DND-41 (cell line): ENCODE measurements around the gene CALN1.

ENCODE experiments used
- ATAC-seq: fragments of 200-7000 bp; cut with Tn5 transposase; 3 replicates; pipeline ENCODE4 v1.9.1; 2021; ENCODE audit warnings: low read depth; ENCODE audit not compliant: insufficient read depth
- DNase-seq: peaks from one replicate; pipeline ENCODE4 v3.0.0-alpha.2; 2020
- H2AFZ ChIP-seq: 2 replicates; pipeline ENCODE4 v1.6.0; 2012; ENCODE audit warnings: low read depth, low read length
- H3K27ac ChIP-seq: 2 replicates; pipeline ENCODE4 v1.5.1; 2012; ENCODE audit warnings: low read length, inconsistent platforms
- H3K27me3 ChIP-seq: fragments of 200-600 bp; sonication (generic); 2 replicates; pipeline ENCODE4 v1.6.0; 2012; ENCODE audit warnings: low read length, mild to moderate bottlenecking, inconsistent platforms; ENCODE audit not compliant: insufficient read depth, poor library complexity
- H3K36me3 ChIP-seq: 2 replicates; pipeline ENCODE4 v1.5.1; 2012; ENCODE audit warnings: low read length, inconsistent platforms; ENCODE audit not compliant: insufficient read depth
- H3K4me1 ChIP-seq: 2 replicates; pipeline ENCODE4 v1.5.1; 2012; ENCODE audit warnings: mild to moderate bottlenecking, low read length; ENCODE audit not compliant: insufficient read depth
- H3K4me2 ChIP-seq: 2 replicates; pipeline ENCODE4 v1.6.0; 2012; ENCODE audit warnings: mild to moderate bottlenecking, moderate library complexity, low read length, inconsistent platforms; ENCODE audit not compliant: insufficient read depth
- H3K4me3 ChIP-seq, 2 experiments: fragments of 200-600 bp in 1 of 2; shearing (Covaris generic) in 1 of 2; 2 replicates each; pipeline ENCODE4 v1.5.1; 2012 to 2016; ENCODE audit warnings: inconsistent platforms in 2 of 2, low read length in 2 of 2, mild to moderate bottlenecking in 2 of 2, low read depth in 1 of 2, moderate library complexity in 1 of 2
- H3K79me2 ChIP-seq: 2 replicates; pipeline ENCODE4 v1.6.0; 2012; ENCODE audit warnings: low read length, inconsistent platforms; ENCODE audit not compliant: insufficient read depth
- H3K9ac ChIP-seq: 2 replicates; pipeline ENCODE4 v1.6.0; 2012; ENCODE audit warnings: low read depth, mild to moderate bottlenecking, inconsistent platforms, low read length, moderate library complexity
- H3K9me3 ChIP-seq: 2 replicates; pipeline ENCODE4 v1.5.1; 2012; ENCODE audit warnings: low read length, moderate library complexity, mild to moderate bottlenecking, inconsistent platforms; ENCODE audit not compliant: insufficient read depth, severe bottlenecking
- H4K20me1 ChIP-seq: 2 replicates; pipeline ENCODE4 v1.6.0; 2012; ENCODE audit warnings: low read length; ENCODE audit not compliant: insufficient read depth
- EZH2 ChIP-seq: IDR thresholded peaks from 3 replicates; pipeline ENCODE4 v1.6.1; 2012; ENCODE audit warnings: borderline replicate concordance, low read depth, mild to moderate bottlenecking, moderate library complexity, low read length, inconsistent platforms; ENCODE audit not compliant: severe bottlenecking
- TF ChIP-seq, protein P1 (sequence below): IDR thresholded peaks from 2 replicates; pipeline ENCODE4 v1.5.1; 2012; ENCODE audit warnings: borderline replicate concordance, low read length, moderate library complexity, mild to moderate bottlenecking; ENCODE audit not compliant: poor library complexity, severe bottlenecking; ENCODE audit errors: extremely low read depth

CALN1 gene

DNA sequence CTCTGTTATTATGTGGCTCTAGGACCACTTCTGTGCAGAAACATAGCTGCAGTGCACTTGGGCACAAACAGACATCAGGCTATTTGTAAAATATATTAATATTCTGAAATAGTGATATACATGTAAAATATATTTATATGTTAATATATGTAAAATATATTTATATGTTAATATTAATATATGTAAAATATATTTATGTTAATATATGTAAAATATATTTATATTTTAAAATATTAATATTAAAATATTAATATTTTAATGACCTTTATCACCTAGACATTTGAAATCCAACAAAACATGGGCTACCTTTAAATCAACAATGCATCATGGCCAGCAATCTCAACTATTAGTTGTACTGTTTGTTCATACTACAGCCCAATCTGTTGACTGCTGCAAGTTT, 347.2 kb downstream of the CALN1 start:
- ATAC-seq (no peak), DNase-seq (no peak)
- Histone ChIP-seq H3K27me3 (no peaks in the 10 kb centered on the region), H3K4me1 (peaks cover 8% of the 10 kb centered on the region), H3K79me2 (no peaks in the 10 kb centered on the region), H4K20me1 (no peaks in the 10 kb centered on the region), H3K27ac (no peak overlapping the region), H3K4me3 (no peak overlapping the region), H3K9me3 (peaks cover 10% of the 10 kb centered on the region), H3K4me2 (no peak overlapping the region), H3K36me3 (no peaks in the 10 kb centered on the region), H3K9ac (no peak overlapping the region), H2AFZ (no peak overlapping the region)
- TF ChIP-seq, protein P1, sequence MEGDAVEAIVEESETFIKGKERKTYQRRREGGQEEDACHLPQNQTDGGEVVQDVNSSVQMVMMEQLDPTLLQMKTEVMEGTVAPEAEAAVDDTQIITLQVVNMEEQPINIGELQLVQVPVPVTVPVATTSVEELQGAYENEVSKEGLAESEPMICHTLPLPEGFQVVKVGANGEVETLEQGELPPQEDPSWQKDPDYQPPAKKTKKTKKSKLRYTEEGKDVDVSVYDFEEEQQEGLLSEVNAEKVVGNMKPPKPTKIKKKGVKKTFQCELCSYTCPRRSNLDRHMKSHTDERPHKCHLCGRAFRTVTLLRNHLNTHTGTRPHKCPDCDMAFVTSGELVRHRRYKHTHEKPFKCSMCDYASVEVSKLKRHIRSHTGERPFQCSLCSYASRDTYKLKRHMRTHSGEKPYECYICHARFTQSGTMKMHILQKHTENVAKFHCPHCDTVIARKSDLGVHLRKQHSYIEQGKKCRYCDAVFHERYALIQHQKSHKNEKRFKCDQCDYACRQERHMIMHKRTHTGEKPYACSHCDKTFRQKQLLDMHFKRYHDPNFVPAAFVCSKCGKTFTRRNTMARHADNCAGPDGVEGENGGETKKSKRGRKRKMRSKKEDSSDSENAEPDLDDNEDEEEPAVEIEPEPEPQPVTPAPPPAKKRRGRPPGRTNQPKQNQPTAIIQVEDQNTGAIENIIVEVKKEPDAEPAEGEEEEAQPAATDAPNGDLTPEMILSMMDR, result no peak
- no peak for TF ChIP-seq EZH2

DNA sequence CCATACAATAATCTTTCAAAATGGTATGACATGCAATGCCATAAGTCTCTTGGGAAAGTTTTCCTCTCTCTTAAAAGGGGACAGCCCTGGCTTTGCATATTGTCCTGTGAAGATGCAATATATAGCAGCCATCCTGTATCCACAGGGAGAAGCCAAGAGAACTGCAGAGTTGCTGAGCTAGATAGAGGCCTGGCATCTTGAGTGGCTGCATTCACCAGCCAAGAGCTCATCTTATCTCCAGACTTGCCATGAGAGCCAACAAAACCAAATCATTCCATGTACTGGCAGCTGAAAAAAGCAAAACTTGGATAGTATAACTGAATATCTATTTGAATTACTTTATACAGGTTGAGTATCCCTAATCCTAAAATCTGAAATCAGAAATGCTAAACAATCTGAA, 348.8 kb downstream of the CALN1 start:
- no peaks in the 10 kb centered on the region for H3K79me2 ChIP-seq
- H3K9ac ChIP-seq, result no peak overlapping the region
- H3K4me3 ChIP-seq, result no peak overlapping the region
- ATAC-seq, result no peak
- no peak for DNase-seq
- H3K36me3 ChIP-seq, result no peaks in the 10 kb centered on the region
- no peak overlapping the region for H3K27ac ChIP-seq
- H3K27me3 ChIP-seq, result no peaks in the 10 kb centered on the region
- no peak for TF ChIP-seq EZH2
- TF ChIP-seq, protein P1, result no peak
- H2AFZ ChIP-seq, result no peak overlapping the region
- peaks cover 10% of the 10 kb centered on the region for H3K9me3 ChIP-seq
- no peaks in the 10 kb centered on the region for H4K20me1 ChIP-seq
- H3K4me1 ChIP-seq, result peaks cover 8% of the 10 kb centered on the region
- H3K4me2 ChIP-seq, result no peak overlapping the region

DNA sequence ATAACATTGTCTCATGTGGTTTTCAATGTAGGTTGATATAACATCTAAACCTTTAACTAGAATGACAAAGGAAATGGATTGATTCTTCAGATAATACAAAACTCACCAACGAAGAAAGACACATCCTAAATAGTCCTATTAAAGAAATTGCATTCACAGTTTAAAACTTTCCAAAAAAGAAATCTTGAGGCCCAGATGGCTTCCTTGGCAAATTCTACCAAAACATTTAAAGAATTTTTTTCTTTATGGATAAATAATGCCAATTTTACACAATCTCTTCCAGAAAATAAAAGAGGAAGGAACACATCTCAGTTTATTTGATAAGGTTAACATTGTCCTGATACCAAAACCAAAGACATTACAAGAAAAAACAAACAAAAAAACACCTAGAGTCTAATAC, 349.5 kb downstream of the CALN1 start:
- H3K79me2 ChIP-seq, result no peaks in the 10 kb centered on the region
- no peak for ATAC-seq
- H3K4me1 ChIP-seq, result peaks cover 8% of the 10 kb centered on the region
- no peak overlapping the region for H2AFZ ChIP-seq
- peaks cover 10% of the 10 kb centered on the region for H3K9me3 ChIP-seq
- H3K27me3 ChIP-seq, result no peaks in the 10 kb centered on the region
- H3K27ac ChIP-seq, result no peak overlapping the region
- TF ChIP-seq, protein P1, result no peak
- TF ChIP-seq EZH2, result no peak
- DNase-seq, result no peak
- no peaks in the 10 kb centered on the region for H4K20me1 ChIP-seq
- no peak overlapping the region for H3K4me2 ChIP-seq
- H3K36me3 ChIP-seq, result no peaks in the 10 kb centered on the region
- H3K9ac ChIP-seq, result no peak overlapping the region
- no peak overlapping the region for H3K4me3 ChIP-seq

DNA sequence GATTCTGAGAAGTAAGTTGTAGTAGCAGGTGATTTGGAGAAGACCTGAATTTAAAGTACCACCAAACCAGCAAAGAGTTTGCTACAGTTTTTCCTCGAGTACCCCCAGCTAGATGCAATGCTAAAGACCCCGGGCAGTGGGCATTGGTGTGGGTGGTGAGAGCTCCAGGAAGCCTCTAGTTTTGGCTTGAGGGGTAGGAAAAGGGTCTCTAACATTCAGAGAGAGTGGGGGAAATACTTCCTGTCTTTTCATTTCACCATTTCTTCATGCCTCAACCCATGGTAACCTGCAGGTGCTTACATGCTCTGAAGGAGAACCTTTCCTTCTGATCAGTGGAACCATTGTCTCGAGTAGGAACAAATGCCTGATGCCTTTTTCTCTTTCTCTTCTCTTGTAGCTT, 352.2 kb downstream of the CALN1 start:
- DNase-seq, result no peak
- Histone ChIP-seq H3K9me3 (peaks cover 10% of the 10 kb centered on the region), H3K27ac (no peak overlapping the region), H2AFZ (no peak overlapping the region), H4K20me1 (no peaks in the 10 kb centered on the region), H3K4me3 (no peak overlapping the region), H3K4me2 (no peak overlapping the region), H3K4me1 (no peaks in the 10 kb centered on the region; the same call in 1 of the 2 replicates), H3K36me3 (no peaks in the 10 kb centered on the region), H3K27me3 (no peaks in the 10 kb centered on the region), H3K9ac (no peak overlapping the region), H3K79me2 (no peaks in the 10 kb centered on the region)
- ATAC-seq, result no peak
- no peak for TF ChIP-seq EZH2
